ENCODE results near the gene TCEAL4. TPM values are rescaled to one million over a fixed set of nuclear protein-coding genes. Genes with fewer than 3 reads are reported as not detected.

TCEAL4 gene
- total RNA-seq, 1 experiment from 2014 or later: 84.1 TPM

- TF ChIP-seq POLR2AphosphoS5 (IDR thresholded peaks at IDR 0.05; ENCODE audit: low read depth, low read length) (no peak), CTCF (IDR thresholded peaks at IDR 0.05) (no peak), SIN3A (IDR thresholded peaks at IDR 0.05; ENCODE audit: borderline replicate concordance, insufficient read depth, low read depth, low read length) (no peak)
- Histone ChIP-seq H3K4me1 (ENCODE audit: control insufficient read depth, insufficient read depth, low read length) (no peaks in the 10 kb centered on the region), H3K27ac (ENCODE audit: low read length) (no peak overlapping the region), H3K9me3 (ENCODE audit: control insufficient read depth, insufficient read depth, low read depth, low read length) (no peaks in the 10 kb centered on the region), H3K4me3 (ENCODE audit: low read depth in 2 of 2, low read length in 2 of 2) (no peak overlapping the region), H3K27me3 (ENCODE audit: control insufficient read depth, insufficient read depth, low read length) (no peaks in the 10 kb centered on the region), H3K36me3 (ENCODE audit: control insufficient read depth, insufficient read depth, low read length) (no peaks in the 10 kb centered on the region)
- in situ Hi-C loops (cut with HindIII; ENCODE audit: low pct_unique_long_range_greater_than_20kb, low sequenced_read_pairs): no loop called here
- no TSS peak for BruUV-seq (replicated peaks)
- no peak for ATAC-seq
- intact Hi-C loops (cut with micrococcal nuclease; ENCODE audit: unreplicated experiment): no loop called here
- no peak for DNase-seq (ENCODE audit: low read depth, low spot score)
- POLR2A ChIA-PET: no interaction called here
- CTCF ChIA-PET: no interaction called here
These were observed 14.2 kb upstream of the TCEAL4 start for GRCh38 chrX:103571121-103571520.

GRCh38 chrX:103571726-103572125 lies 13.6 kb upstream of the TCEAL4 start:
- in situ Hi-C loops (cut with HindIII; ENCODE audit: low pct_unique_long_range_greater_than_20kb, low sequenced_read_pairs): no loop called here
- ATAC-seq (no peak), DNase-seq (ENCODE audit: low read depth, low spot score) (no peak)
- H3K27me3 ChIP-seq (ENCODE audit: control insufficient read depth, insufficient read depth, low read length): no peaks in the 10 kb centered on the region
- CTCF ChIA-PET: no interaction called here
- no peak overlapping the region for H3K27ac ChIP-seq (ENCODE audit: low read length)
- no peaks in the 10 kb centered on the region for H3K9me3 ChIP-seq (ENCODE audit: control insufficient read depth, insufficient read depth, low read depth, low read length)
- no TSS peak for BruUV-seq (replicated peaks)
- no peak for TF ChIP-seq CTCF (IDR thresholded peaks at IDR 0.05)
- TF ChIP-seq TCF7L2 (IDR thresholded peaks at IDR 0.05; ENCODE audit: low read depth, low read length): no peak
- TF ChIP-seq SIN3A (IDR thresholded peaks at IDR 0.05; ENCODE audit: borderline replicate concordance, insufficient read depth, low read depth, low read length): no peak
- TF ChIP-seq REST (IDR thresholded peaks at IDR 0.05; ENCODE audit: insufficient read depth in 1 of 2, low read depth in 2 of 2, low read length in 1 of 2): no peak
- no peak for TF ChIP-seq POLR2AphosphoS5 (IDR thresholded peaks at IDR 0.05; ENCODE audit: low read depth, low read length)
- H3K36me3 ChIP-seq (ENCODE audit: control insufficient read depth, insufficient read depth, low read length): no peaks in the 10 kb centered on the region
- POLR2A ChIA-PET: no interaction called here
- intact Hi-C loops (cut with micrococcal nuclease; ENCODE audit: unreplicated experiment): no loop called here
- no peak overlapping the region for H3K4me3 ChIP-seq (ENCODE audit: low read depth in 2 of 2, low read length in 2 of 2)
- no peaks in the 10 kb centered on the region for H3K4me1 ChIP-seq (ENCODE audit: control insufficient read depth, insufficient read depth, low read length)
